HG03196 (cell line): Measurements from ENCODE around the gene AIM2.
"Not testable (repeated sequence)": the region's sequence is repeated elsewhere in the genome, so short reads cannot be mapped to it uniquely, and the experiment has no call there.

Experiments used
- ATAC-seq: cut with Tn5 transposase; IDR thresholded peaks from one replicate; pipeline ENCODE4 v1.9.1; 2021; ENCODE audit not compliant: unreplicated experiment

Gene AIM2

DNA sequence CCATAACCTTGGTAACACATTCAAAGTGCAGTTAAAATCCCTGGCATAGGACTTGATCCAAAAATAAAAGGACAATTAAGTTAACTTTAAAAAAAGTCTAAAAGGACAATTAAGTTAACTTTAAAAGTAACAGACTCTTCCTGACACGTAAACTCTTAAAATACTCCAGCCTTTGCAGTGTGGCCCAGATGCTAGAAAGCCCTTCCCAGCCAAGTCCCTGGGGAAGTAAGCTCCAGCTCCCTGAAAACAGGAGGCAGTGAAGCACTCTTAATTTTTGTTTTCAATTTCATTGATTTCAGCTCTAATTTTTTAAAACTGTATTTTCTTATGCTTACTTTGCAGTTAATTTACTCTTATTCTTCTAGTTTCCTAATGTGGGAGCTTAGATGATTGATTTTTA lies 5.1 kb upstream of the AIM2 start:
- no peak for ATAC-seq

DNA sequence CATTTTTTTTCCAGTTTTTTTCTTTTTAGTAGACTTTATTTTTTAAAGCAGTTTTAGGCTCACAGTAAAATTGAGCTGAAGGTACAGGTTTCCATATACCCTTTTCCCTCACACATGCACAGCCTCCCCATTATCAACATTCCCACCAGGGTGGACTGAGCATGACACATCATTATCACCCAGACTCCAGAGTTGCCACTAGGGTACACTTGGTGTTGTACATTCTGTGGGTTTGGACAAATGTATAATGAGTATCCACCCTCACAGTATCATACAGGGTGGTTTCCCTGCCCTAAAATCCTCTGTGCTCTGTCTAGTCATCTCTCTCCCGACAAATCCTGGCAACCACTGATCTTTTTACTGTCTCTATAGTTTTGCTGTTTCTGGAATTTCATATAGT lies 3.0 kb upstream of the AIM2 start:
- no peak for ATAC-seq

DNA sequence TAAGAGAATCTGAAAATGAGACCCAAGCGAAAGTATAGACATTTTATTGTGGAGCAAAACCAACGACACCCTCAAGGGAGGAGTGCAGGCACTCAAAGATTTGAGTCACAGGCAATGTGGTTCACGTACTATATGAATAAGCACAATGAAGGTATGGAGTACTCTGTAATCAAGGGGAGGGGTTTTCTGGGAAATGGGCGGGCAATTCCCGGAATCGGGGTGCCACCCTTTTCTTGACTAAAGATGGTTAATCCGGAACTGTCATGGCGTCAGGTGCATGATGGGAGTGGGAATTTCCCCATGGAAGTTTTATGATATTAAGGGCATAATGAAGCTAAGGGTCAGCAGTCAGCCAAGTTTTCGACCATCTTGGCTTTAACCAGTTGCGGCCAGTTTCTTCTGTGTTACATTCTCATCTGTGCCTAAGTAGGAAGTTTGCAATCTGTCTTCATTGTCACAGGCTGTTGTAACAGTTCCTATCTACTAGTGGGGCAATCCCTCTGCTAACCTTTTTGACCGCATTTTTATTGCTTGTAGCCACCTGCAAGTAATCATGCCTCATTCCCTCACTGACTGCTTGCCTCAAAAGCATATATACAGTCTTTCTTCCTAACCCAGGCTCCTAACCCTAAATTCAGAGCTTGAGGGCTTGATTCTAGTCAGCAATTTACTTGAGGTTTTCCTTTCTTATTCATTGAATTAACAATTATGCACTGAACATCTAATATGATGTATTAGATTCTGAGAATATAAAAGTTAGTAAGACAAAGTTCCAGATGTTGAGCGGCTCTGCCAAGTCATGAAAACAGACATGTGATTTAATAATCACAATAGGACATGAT lies 775 bp upstream of the AIM2 start:
- peak; percentile 74 for ATAC-seq

DNA sequence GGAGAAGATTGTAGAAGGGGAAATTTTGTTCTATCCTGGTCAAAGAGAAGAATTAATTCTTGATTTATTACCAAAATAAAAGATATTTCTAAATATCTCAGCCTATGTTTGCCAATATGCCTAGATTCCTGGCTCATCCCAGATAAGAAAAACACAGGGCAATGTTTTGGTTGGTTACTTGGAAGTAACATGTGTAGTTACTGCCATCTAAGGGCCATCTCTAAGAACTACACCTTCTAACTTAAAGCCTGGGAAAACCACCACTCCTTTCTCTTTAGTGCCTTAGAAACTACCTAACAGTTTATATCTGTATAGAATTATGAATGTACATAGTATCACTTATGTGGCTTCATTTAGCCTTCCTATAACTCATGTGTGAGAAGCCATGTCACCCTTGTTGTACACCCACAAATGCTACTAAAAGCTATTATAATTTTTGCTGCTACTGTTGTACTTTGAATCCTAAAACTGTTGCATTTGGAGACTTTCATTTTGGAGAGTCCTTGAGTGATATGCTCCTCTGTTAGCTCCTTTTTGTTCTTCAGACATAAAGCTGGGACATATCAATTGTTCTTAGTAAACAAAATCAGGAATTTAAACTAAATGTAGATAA lies 4.5 kb downstream of the AIM2 start:
- no peak for ATAC-seq

DNA sequence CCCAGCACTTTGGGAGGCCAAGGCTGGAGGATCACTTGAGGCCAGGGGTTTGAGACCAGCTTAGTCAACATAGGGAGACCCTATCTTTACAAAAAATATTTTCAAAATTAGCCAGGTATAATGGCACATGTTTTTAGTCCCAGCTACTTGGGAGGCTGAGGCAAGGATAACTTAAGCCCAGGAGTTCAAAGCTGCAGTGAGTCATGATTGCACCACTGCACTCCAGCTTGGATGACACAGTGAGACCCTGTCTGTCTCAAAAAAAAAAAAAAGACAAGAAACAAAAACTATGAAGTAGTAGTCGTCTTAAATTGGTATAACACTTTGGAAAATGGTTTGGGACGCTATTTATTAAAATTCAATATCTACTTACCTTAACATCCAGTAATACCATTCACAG lies 7.7 kb downstream of the AIM2 start:
- no peak for ATAC-seq

DNA sequence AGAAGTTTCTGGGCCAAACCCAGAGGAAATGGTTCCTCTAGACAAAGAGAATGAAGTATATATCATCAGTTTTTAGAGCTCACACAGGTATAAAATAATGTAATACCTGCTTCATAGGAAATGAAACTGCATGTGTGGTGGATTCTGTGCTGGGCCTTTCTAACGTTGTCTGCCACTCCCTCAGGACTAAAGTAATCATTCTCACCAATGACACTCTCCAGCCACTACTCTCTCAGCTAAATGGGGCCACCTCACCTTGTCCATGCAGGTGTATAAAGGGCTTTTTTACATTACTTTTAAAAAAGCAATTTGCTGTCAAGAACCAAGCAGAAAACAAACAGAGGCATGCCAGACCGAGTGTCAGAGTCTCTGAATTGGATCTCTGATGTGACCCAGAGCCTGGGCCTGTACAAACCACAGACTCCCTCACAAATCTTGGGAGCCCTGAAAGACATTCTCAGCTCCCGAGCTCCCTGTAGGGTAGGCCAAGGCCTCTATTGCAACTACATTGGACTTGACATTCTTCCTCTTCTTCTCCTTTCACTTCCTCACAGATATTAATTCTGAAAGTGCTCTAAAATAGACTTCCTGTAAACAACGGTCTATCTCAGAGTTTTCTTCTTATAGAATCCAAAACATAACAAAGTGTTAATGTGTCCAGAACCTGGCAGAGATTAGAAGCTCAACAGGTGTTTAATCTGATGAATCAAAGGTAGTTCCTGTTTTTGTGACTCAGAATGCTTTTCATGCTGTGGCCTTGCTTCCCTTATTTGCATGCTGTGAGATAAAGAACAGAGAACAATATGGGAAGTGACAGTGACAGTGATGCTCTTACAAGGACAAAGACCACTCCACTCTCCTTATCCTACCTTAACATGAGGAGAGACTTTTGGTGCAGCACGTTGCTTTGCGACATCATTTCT lies 8.6 kb downstream of the AIM2 start:
- peak; percentile 87 for ATAC-seq

DNA sequence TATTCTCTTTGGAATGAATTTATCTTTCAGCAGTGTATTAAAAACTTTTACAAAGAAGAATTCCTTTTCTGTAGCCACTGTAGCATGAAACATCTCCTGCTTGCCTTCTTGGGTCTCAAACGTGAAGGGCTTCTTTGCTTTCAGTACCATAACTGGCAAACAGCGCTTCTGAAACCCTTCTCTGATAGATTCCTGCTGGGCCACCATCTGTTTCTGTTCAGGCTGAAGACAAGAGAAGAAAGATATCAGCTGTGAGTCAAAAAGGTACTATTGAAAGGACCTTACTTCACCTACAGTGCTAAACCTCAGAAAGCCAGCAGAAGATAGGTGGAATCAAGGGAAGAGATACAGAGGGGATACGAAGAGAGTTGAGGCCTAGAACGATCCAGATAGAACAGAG lies 10.5 kb downstream of the AIM2 start:
- ATAC-seq = no peak

DNA sequence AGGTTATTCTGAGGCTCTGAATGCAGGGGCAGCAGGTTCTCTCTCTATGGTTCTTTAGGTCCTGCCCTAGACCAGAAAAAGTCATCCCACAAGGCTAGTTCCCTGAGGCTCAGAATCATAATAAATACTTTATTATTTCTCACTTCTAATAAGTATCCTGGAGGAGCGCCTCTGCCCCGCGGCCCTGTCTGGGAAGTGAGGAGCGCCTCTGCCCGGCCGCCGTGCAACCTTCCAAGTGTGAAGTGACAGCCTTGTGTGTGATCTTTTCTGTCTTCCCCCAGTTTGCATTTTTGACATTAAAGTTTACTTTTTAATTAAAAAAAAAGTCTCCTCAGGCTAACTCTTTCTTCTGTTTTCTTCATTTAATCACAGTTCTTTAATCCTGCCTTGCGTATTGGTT lies 11.5 kb downstream of the AIM2 start:
- no peak for ATAC-seq

DNA sequence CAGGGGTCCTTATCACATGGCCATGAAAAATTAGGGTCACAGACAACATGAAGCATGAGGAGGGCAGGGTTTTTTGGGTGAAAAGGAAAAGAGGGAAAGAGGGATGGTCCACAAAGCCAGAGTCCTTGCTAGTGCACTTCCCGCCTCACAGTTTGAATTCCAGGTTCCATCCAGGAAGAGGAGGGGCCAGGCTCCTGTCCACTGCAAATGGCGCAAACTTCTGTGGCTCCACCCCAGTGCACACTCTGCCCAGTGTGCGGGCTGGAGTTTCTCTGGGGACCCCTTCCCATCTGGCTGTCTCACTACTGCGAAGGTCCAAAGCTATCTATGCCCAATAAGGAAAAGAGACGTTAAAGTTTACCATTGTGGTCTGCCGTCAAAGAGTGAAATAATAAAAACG lies 17.8 kb downstream of the AIM2 start:
- ATAC-seq = no peak

DNA sequence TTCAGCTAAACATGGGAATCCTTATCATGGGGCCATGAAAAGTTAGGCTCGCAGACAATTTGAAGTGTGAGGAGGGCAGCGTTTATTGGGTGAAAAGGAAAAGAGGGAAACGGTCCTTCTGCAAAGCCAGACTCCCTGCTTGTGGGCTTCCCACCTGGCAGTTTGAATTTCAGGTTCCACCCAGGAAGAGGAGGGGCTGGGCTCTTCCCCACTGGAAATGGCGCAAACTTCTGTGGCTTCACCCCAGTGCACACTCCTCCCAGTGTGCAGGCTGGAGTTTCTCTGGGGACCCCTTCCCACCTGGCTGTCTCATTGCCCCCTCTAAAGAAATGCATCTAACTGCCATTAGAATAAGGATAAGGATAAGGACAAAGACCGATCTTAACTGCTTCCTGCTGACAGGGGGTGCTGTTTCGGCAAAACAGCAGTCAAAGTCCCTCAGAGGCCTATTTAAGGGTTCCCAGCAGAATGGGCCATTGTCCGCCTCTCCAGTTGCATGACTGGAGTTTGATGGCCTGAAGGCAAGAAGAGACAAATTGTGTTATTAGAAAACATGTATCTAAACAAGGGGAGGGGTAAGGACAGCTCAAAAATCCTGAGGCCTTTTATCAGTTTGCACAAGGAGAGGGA lies 20.4 kb downstream of the AIM2 start:
- ATAC-seq = no peak

DNA sequence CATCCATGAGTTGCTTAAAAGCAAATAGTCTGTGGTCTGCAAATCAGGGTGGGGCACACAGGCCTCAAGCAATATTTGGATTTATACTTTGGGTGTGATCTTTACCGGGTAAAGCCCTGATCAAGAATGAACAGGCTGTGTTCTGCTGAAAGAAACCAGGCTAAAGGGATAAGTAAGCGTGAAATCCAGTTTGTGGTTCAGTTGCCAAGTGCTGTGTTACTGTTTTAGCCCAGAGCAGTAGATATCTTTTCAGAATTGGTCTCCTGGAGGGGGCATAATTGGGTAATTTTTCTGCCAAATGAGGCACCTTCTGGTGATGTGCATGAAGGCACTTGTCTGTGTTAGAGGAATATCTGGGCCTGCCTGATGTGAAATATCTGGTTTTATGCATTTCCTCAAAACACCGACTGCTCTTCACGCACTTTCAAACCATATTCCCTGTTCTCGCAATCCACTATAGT lies 21.4 kb downstream of the AIM2 start:
- no peak for ATAC-seq

DNA sequence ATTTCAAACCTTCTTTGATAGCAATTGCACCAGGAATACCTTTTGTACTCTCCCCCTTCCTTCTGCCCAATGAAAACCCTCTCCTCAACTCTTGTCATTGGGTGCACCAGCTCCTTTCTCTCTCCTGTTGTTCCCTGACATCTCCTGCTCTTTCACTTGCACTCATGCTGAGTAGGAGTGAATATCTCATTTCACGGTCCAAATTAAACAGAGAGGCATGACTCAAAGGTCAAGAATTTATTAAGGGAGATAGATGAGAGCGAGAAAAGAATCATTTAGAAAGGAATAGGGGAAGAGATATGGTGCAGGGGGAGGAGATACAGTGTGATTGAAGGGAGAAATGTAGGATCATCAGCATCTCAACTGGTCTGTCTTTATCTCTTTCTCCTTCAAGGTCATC lies 22.1 kb downstream of the AIM2 start:
- ATAC-seq = no peak

DNA sequence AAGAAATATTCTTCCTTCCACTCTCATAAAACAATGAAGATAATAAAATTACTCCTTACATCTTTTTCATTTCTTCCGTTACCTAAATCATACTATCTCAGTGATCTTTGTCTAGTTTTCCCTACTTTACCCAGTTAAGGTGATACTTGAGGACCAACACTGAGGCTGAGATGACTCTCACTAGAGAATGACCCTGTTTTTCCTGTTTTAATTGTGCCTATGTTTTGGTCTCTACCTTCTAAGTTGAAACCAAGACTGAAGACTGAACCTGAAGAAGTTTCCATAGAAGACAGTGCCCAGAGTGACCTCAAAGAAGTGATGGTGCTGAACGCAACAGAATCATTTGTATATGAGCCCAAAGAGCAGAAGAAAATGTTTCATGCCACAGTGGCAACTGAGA lies 25.1 kb downstream of the AIM2 start:
- no peak for ATAC-seq

DNA sequence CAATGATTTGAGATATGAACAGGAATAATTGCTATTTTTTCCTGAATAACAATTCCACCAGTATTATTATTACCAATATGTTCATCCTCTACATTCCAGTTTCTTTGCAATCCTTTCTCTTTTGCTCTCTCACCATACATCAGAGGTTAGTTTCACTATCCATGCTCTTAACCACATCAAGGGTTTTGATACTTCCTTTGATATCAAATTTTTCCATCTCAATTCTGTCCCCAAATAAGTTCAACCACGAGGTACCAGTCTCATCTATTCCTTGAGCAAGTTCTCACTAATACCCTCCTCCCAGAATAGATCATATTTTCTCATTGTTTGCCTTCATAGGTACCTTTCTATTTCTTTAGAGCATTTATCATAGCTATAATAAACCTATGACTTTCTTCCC lies 30.1 kb downstream of the AIM2 start:
- not testable (repeated sequence) for ATAC-seq

DNA sequence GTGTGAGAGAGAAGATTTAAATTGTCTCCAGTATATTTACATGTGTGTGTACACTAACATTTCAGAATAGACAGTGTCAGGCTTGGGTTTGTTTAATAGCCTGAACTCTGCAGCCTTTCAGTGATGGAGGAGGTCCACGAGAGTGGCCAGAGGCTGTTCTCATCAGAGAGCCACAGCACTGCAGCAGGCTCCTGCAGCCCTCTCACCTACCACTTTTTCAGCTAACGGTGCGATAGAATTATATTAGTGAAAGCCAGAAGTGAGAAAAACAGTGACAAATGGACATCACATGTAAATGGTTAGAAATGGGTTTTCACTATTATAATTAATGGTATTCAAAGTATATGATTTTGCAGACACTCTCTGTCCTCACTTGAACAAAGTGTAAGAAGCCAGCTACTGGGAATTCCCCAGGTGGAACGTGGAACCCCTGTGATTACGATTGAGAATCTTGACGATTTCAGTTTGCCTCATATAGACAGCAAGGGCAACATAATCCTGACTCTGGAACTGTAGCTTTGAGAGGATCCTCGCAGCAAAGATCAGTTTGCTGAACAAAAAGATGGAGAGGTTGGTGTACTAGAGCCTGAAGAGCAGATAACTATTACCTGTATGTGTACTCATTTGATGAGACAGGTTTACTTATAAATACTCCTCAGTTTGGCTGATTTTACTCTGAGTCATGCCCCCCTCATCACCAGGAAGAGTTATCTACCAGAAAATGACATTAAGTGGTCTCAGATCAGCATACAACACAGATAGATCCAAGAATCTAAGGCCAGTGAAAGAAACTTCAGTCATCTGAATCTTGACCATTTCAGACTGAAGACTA lies 35.5 kb downstream of the AIM2 start:
- ATAC-seq = no peak

DNA sequence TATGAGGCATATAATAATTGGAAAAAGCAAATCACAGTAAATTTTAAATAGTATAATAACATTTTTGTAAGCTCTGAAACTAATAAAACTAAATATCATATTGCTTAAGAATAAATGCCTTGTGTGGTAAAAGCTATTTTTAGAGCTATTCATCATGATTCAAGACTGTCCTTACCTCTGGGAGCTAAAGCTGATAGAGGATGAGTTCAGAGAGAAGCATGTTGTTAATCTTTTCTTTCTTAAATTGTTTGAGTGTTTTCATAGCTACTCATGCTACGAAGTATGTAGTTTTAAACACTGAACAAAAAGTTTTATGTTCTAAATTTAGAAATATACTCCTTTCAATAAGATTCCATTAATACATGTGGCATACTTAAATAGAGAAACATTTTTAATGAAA lies 36.4 kb downstream of the AIM2 start:
- no peak for ATAC-seq

DNA sequence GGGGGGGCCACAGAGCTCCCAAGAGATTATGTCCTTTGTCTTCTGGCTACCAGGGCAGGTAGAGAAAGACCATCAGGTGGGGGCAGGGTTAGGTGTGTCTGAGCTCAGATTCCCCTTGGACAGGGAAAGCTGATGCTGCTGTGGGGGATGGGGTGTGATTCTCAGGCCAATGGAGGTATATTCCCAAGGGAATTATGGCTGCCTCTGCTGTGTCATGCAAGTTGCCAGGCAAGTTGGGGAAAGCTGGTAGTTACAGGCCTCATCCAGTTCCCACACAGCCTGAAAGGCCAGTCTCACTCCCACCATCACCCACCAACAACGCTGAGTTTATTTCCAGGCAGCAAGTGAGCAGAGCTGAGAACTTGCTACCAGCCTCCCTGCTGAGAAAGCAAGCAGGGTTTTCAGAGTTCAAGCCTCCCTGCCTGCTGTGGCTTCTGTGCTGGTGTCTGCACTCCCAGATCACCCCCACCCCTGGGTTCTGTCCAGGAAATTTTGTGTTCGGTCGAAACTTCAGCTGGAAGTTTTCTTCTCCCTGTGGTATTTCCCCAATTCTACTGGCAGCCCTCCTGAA lies 45.6 kb downstream of the AIM2 start:
- no peak for ATAC-seq

DNA sequence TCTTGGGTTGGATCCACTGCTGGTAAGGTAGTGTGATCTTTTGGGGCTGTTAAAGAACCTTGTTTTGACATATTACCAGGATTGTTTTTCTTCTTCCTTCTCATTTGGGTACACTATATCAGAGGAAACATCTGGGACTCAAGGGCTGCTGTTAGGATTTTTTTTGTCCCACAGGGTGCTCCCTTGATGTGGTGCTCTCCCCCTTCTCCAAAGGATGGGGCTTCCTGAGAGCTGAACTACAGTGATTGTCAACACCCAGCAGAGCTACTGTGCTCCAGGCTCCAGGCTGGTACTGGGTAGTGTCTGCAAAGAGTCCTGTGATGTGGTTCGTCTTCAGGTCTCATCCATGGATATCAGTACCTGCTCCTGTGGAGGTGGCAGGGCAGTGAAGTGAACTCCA lies 46.3 kb downstream of the AIM2 start:
- ATAC-seq = no peak

DNA sequence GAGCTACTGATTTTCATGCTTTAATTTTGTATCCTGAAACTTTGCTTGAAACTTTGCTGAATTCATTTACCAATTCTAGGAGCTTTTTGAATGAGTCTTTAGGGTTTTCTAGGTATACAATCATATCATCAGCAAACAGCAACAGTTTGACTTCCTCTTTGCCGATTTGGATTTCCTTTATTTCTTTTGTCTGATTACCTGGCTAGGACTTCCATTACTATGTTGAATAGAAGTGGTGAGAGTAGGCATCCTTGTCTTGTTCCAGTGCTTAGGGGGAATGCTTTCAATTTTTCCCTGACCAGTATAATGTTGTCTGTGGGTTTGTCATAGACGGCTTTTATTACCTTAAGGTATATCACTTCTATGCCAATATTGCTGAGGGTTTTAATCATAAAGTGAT lies 49.7 kb downstream of the AIM2 start:
- not testable (repeated sequence) for ATAC-seq

DNA sequence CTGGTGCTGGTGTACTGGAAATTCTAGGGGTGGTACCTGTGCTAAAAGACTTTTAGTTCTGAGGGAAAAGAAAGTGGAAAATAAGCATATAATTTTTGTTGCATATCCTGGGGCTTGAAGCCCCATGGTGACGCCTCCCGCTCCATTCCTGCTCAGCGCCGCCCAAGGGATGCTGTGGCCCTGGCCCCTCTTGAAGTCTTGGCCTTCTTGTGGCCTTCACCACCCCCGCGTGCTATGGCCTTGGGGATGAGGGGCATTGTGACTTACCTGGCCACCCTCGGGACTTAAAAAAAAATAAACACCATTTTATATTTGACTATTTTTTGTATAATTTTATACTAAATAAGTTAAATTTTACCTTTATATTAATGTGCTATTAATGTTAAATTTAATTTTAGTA lies 51.5 kb downstream of the AIM2 start:
- ATAC-seq = no peak
